Measurements from ENCODE around the gene PRCD.

The PRCD gene

DNA sequence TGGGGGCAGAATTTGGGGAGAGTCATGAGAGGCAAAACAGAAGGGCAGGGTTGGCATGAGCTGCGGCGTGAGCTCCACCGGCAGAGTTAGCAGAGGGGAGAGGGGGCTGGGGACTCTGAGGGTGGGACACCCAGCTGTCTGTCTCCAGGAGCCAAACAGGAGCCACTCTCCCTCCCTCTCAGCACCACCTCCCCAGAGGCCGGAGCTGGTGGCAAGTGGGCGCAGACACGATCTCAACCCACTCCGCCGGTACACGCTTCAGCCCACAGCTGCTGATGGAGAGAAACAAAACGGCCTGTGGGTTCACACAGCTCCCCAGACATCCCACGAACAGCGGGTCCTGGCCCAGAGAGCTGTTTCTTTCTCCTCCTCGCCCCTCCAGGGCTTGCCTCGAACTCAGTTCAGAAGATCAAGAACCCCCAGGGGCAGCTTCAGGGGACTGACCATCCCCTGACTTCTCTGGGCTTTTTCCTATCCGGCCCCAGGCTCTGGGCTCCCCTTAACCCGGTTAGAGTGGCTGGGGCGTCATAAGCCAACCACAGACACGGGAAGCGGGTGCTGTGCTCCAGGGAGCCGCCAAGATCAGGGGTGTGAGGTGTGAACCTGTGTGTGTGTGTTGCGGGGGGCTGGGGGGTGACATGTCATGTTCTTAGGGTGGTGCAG, 46.2 kb upstream of the PRCD start:
- CTCF ChIA-PET = interaction anchor here (0.8 to 22.6 kb wide), 13 partner anchors 9 to 372 kb away, joined by 3 to 496 read pairs (median 5); partner anchors contain the start of genes AANAT and UBE2O
- POLR2A ChIA-PET = interaction anchor here (1.1 to 1.6 kb wide), 2 partner anchors 10 to 12 kb away, joined by 4 to 7 read pairs; no protein-coding TSS in a partner anchor
- no peak for DNase-seq (ENCODE audit: extremely low spot score)
- TF ChIP-seq, protein P1, sequence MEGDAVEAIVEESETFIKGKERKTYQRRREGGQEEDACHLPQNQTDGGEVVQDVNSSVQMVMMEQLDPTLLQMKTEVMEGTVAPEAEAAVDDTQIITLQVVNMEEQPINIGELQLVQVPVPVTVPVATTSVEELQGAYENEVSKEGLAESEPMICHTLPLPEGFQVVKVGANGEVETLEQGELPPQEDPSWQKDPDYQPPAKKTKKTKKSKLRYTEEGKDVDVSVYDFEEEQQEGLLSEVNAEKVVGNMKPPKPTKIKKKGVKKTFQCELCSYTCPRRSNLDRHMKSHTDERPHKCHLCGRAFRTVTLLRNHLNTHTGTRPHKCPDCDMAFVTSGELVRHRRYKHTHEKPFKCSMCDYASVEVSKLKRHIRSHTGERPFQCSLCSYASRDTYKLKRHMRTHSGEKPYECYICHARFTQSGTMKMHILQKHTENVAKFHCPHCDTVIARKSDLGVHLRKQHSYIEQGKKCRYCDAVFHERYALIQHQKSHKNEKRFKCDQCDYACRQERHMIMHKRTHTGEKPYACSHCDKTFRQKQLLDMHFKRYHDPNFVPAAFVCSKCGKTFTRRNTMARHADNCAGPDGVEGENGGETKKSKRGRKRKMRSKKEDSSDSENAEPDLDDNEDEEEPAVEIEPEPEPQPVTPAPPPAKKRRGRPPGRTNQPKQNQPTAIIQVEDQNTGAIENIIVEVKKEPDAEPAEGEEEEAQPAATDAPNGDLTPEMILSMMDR (IDR thresholded peaks at IDR 0.05; ENCODE audit: control extremely low read depth, extremely low read depth, low read depth, missing control alignments) = no peak

DNA sequence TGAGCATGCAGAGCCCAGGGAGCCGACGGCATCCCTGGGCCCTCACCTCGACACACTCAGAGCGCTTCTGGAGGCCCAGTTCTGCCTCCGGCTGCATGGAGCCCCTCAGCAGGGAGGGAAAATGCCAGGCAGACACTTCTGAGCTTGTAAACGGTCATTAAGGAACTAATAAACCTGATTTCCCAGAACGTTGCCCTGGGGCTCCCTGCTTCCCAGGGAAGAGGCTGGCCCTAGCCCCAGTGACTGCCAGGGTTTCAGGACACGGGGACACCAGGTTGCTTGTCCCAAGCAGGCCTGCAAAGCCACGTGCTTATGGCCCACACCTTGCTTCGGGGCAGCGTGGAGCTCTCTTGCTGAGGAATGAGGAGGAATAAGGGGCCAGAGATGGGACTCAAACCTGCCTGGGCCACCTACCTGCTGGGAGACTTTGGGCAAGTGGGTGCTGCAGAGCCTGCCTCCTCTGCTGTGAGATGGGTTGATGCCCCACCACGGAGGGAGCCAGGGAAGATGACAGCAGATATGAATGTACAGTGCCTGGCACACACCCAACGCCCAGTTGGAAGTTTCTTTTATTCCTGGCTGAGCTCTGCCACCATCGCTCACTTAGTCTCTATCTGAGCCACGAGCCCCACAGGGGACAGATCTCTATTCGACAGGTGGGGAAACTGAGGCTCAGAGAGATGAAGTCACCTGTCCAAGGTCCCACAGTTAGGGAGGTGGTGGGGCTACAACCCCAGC, 44.0 kb upstream of the PRCD start:
- TF ChIP-seq, protein P1 (IDR thresholded peaks at IDR 0.05; ENCODE audit: control extremely low read depth, extremely low read depth, low read depth, missing control alignments) = no peak
- DNase-seq (ENCODE audit: extremely low spot score) = no peak
- ChIA-PET POLR2A (no interaction called here), CTCF (interaction anchor here (1.5 to 22.6 kb wide), 2 partner anchors 11 to 37 kb away, joined by 7 to 496 read pairs; partner anchors contain the start of genes AANAT and UBE2O)

DNA sequence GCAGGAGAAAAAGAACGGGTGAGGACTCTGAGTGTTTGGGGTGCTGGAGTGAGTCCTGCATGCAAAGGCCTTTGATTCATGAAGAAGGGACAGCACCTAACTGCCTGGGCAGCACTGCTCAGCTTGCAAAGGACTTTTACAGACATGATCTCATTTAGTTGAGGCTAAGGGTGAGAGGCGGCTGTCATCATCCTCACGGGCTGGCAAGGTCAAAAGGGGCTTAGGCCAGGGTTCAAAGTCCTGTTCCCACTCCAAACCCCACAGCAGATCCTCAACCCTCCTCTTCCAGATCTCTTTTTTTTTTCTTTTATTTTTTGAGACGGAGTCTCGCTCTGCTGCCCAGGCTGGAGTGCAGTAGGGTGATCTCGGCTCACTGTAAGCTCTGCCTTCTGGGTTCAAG, 43.4 kb upstream of the PRCD start:
- TF ChIP-seq, protein P1 (IDR thresholded peaks at IDR 0.05; ENCODE audit: control extremely low read depth, extremely low read depth, low read depth, missing control alignments) = no peak
- POLR2A ChIA-PET = no interaction called here
- DNase-seq (ENCODE audit: extremely low spot score) = peak; percentile 56
- CTCF ChIA-PET = interaction anchor here (1.5 to 22.6 kb wide), 3 partner anchors 11 to 37 kb away, joined by 6 to 496 read pairs (median 7); partner anchors contain the start of genes AANAT and UBE2O

DNA sequence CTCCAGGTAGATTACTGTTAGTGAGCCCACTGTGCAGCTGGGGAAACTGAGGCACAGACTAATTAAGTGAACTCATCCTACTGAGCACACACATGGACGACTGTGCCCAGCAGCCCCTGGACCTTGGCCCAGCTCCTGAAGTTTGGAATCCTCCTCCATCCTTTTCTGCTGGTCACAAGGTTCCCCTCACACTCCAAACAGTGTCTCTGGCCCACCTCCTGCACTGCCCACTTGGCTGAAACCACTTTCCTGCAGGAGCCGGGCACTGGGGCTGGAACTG, 42.2 kb upstream of the PRCD start:
- ChIA-PET POLR2A (interaction anchor here (0.5 kb wide), 1 partner anchor 12 kb away, joined by 3 read pairs; no protein-coding TSS in a partner anchor), CTCF (interaction anchor here (1.0 to 22.6 kb wide), 7 partner anchors 9 to 100 kb away, joined by 4 to 496 read pairs (median 6); partner anchors contain the start of genes AANAT and UBE2O)
- DNase-seq (ENCODE audit: extremely low spot score) = no peak
- TF ChIP-seq, protein P1 (IDR thresholded peaks at IDR 0.05; ENCODE audit: control extremely low read depth, extremely low read depth, low read depth, missing control alignments) = no peak

DNA sequence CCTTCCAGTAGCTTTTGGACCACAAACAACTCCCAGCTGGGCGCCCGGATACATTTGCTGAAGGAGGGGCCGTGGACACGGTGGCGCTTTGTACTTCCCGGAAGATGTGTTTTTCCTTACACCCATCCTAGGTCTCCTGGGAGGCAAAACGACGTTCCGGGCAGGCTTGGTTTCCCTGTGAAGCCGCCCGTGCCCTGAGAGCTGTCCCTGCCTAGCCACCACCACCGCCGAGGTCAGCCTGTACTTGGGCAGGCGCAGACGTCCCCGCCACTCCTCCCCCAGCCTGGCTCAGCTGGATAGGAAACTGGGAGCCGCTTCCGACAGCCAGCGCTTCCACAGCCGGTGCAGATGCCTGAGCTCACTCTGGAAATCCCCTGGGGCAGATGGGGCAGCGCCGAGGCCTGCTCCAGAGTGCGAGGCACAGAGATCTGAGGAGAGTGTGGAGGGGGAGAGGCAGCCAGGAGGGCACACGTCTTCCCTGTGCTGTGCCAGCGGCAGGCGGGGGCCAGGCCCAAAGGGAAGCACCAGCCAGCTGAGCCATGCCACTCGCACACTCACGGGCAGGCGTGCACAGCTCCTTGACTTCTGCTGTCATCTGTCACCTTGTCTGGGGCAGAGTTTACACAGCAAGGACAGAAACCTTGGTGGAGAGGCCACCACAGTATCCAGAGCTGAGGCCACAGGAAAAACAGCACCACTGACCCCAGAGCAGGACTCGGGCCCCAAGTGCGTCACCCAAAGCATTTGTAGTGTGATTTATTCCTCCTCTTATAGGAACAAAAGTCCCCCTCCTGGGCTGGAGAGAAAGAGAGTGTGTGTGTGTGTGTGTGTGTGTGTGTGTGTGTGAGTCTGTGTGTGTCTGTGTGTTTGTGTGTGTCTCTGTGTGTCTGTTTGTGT, 41.6 kb upstream of the PRCD start:
- POLR2A ChIA-PET = interaction anchor here (0.5 to 0.6 kb wide), 2 partner anchors 13 to 118 kb away, joined by 3 to 5 read pairs; no protein-coding TSS in a partner anchor
- no peak for DNase-seq (ENCODE audit: extremely low spot score)
- CTCF ChIA-PET = interaction anchor here (1.0 to 22.6 kb wide), 8 partner anchors 9 to 198 kb away, joined by 3 to 496 read pairs (median 6); partner anchors contain the start of genes AANAT and UBE2O
- TF ChIP-seq, protein P1 (IDR thresholded peaks at IDR 0.05; ENCODE audit: control extremely low read depth, extremely low read depth, low read depth, missing control alignments) = no peak

DNA sequence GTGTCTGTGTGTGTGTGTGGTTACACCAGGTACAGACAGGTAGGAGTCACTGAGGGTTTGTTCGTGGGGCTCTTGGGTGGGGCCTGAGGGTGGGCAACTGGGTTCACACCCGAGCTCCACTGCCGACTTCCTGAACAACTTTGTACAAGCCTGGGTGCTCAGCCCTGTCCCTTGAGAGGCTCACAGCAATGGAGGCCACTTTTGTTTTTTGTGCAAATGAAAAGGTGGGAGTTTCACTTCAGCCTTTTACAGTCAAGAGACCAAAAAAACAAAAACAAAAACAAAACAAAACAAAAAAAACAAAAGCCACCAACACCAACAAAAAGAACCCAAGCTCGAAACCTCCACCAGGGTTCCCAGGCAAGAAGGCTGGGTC, 41.0 kb upstream of the PRCD start:
- ChIA-PET CTCF (interaction anchor here (1.1 to 22.6 kb wide), 7 partner anchors 8 to 199 kb away, joined by 3 to 496 read pairs (median 6); partner anchors contain the start of genes AANAT and UBE2O), POLR2A (no interaction called here)
- peak; percentile 61 for DNase-seq (ENCODE audit: extremely low spot score)
- TF ChIP-seq, protein P1 (IDR thresholded peaks at IDR 0.05; ENCODE audit: control extremely low read depth, extremely low read depth, low read depth, missing control alignments) = no peak
